ENCODE results near the gene SLC26A9.

GRCh38 chr1:205981257-205981656, 38.0 kb upstream of the SLC26A9 start:
- TF ChIP-seq CTCF (IDR thresholded peaks at IDR 0.05) (no peak), EZH2 (IDR thresholded peaks at IDR 0.05; ENCODE audit: borderline replicate concordance, insufficient read depth, low read depth, low read length, poor library complexity, severe bottlenecking) (no peak)
